ENCODE measurements around the gene GLI2. TPM values are rescaled to one million over a fixed set of nuclear protein-coding genes. Genes with fewer than 3 reads are reported as not detected.

The GLI2 gene
- total and polyA plus RNA-seq, 2 of the 8 experiments (the other 6 are each of a cell fraction or from before 2014, with no cell fraction given), result 18.4 to 46.9 TPM

- Histone ChIP-seq H3K56ac (replicated peaks; ENCODE audit: insufficient read length, low read depth, low read length) (no peak overlapping the region), H4K5ac (ENCODE audit: insufficient read length, low read depth, low read length) (no peak overlapping the region), H3K4me1 (replicated peaks in 1 of 4; ENCODE audit: control insufficient read depth in 3 of 4, insufficient read depth in 4 of 4, low read length in 3 of 4) (peaks cover 0 to 2% (median 0%) of the 10 kb centered on the region in 4 experiments; a peak in 2 of 7 replicates), H3K23ac (ENCODE audit: insufficient read length) (no peak overlapping the region), H2BK5ac (ENCODE audit: low read depth, low read length) (peak overlapping the region; percentile 56; the same call in 1 of the 2 replicates), H2BK120ac (replicated peaks; ENCODE audit: low read depth, low read length) (no peak overlapping the region), H4K20me1 (replicated peaks in 1 of 2; ENCODE audit: control insufficient read depth in 1 of 2, insufficient read depth in 2 of 2, low read length in 2 of 2) (no peaks in the 10 kb centered on the region), H3K79me1 (ENCODE audit: low read depth, low read length) (no peaks in the 10 kb centered on the region), H4K91ac (replicated peaks; ENCODE audit: insufficient read length, low read length) (no peak overlapping the region), H3K14ac (ENCODE audit: insufficient read length) (no peak overlapping the region), H3K27ac (ENCODE audit: low read depth, low read length) (no peak overlapping the region), H2BK12ac (ENCODE audit: low read depth, low read length) (peak overlapping the region; percentile 18; the same call in 1 of the 2 replicates), H3K23me2 (ENCODE audit: low read depth, low read length) (no peaks in the 10 kb centered on the region), H2AK5ac (ENCODE audit: low read depth, low read length) (no peak overlapping the region), H3K18ac (ENCODE audit: extremely low read depth, low read length) (no peak overlapping the region; the same call in none of the 2 replicates), H4K8ac (ENCODE audit: extremely low read depth, insufficient read depth, low read length) (no peak overlapping the region), H3K9ac (replicated peaks in 1 of 4; ENCODE audit: extremely low read depth in 1 of 4, low read depth in 3 of 4, low read length in 3 of 4) (no peak overlapping the region), H2AFZ (ENCODE audit: low read length) (no peak overlapping the region), H3K36me3 (ENCODE audit: control insufficient read depth in 2 of 4, insufficient read depth in 4 of 4, low read length in 3 of 4) (no peaks in the 10 kb centered on the region), H3K4me3 (ENCODE audit: extremely low read depth in 1 of 4, insufficient read depth in 2 of 4, low read depth in 3 of 4, low read length in 4 of 4) (no peak overlapping the region), H3K4ac (replicated peaks; ENCODE audit: insufficient read length, low read depth, low read length) (no peak overlapping the region), H3K4me2 (ENCODE audit: insufficient read depth in 1 of 2, low read depth in 2 of 2, low read length in 2 of 2) (no peak overlapping the region; a peak in 1 of 4 replicates), H3K27me3 (replicated peaks in 1 of 4; ENCODE audit: control insufficient read depth in 3 of 4, extremely low read depth in 1 of 4, insufficient read depth in 3 of 4, low read length in 3 of 4) (peaks cover 2 to 13% (median 8%) of the 10 kb centered on the region in 4 experiments), H3K9me3 (ENCODE audit: insufficient read depth in 2 of 2, low read depth in 1 of 2, low read length in 1 of 2) (peaks cover 7 to 11% of the 10 kb centered on the region in 2 experiments), H2BK15ac (ENCODE audit: low read length) (0 out of 2 replicates have a peak overlapping the region, but pooled peaks have one; percentile 1), H3K79me2 (ENCODE audit: control insufficient read depth in 1 of 2, insufficient read depth in 2 of 2, low read length in 2 of 2) (no peaks in the 10 kb centered on the region), H2BK20ac (ENCODE audit: low read length) (no peak overlapping the region)
- DNase-seq (ENCODE audit: low read depth in 1 of 2, low spot score in 2 of 2) (no peak), FAIRE-seq (peak; percentile 39)
- CTCF ChIA-PET (ENCODE audit: partially characterized antibody), result interaction anchor here (1.6 to 1.8 kb wide), 2 partner anchors 8 to 26 kb away, joined by 3 to 6 read pairs; no protein-coding TSS in a partner anchor
- TF ChIP-seq POLR2AphosphoS5 (IDR thresholded peaks at IDR 0.05; ENCODE audit: low read depth, low read length) (0 out of 2 replicates have a peak, but pooled peaks have one; percentile 36), ZNF274 (IDR thresholded peaks at IDR 0.05; ENCODE audit: borderline replicate concordance, extremely low read depth, low read length) (no peak)
- POLR2A ChIA-PET (ENCODE audit: partially characterized antibody), result interaction anchor here (0.7 to 1.3 kb wide), 2 partner anchors 13 to 352 kb away, joined by 3 to 5 read pairs; partner anchors contain the start of gene GLI2
- WGBS, 2 experiments (ENCODE audit: extremely low coverage in 1 of 2, insufficient coverage in 1 of 2, insufficient read length in 1 of 2, insufficient replicate concordance in 2 of 2, low coverage in 1 of 2, low lambda C conversion rate in 2 of 2, missing lambda C conversion rate in 1 of 2), result 68% methylated on average over 11 of the region's 11 CpGs; no CpG with 5 or more reads in 1 of the 2 experiments
These were observed 12.9 kb upstream of the GLI2 start for GRCh38 chr2:120722568-120723421.

All from H1 (cell line).